Nephron progenitor cell (in vitro differentiated cells): ENCODE measurements around the gene CENPX.

Experiments used
- DNase-seq: peaks from one replicate; pipeline ENCODE4 v3.0.0; 2021
- H3K27ac Mint-ChIP-seq: 2 replicates; pipeline ENCODE4 v1.8.0; 2021; ENCODE audit warnings: mild to moderate bottlenecking, moderate library complexity, mixed read lengths
- H3K27me3 Mint-ChIP-seq: 2 replicates; pipeline ENCODE4 v1.8.0; 2021; ENCODE audit warnings: mild to moderate bottlenecking, low read depth, mixed read lengths; ENCODE audit not compliant: poor library complexity
- H3K36me3 Mint-ChIP-seq: 2 replicates; pipeline ENCODE4 v1.8.0; 2021; ENCODE audit warnings: low read depth, mixed read lengths
- H3K4me1 Mint-ChIP-seq: 2 replicates; pipeline ENCODE4 v1.8.0; 2021; ENCODE audit warnings: mixed read lengths
- H3K4me3 Mint-ChIP-seq: 2 replicates; pipeline ENCODE4 v1.8.0; 2021; ENCODE audit warnings: mild to moderate bottlenecking, moderate library complexity, mixed read lengths
- H3K9me3 Mint-ChIP-seq: 2 replicates; pipeline ENCODE4 v1.8.0; 2021; ENCODE audit warnings: mild to moderate bottlenecking, moderate library complexity, mixed read lengths
- TF ChIP-seq, protein P1 (sequence below): fragments of 200-600 bp; sonication (generic); IDR thresholded peaks from 2 replicates; pipeline ENCODE4 v1.5.0; 2021; ENCODE audit warnings: antibody characterized with exemption

CENPX gene

GRCh38 chr17:82063424-82064415 lies 41.0 kb upstream of the CENPX start:
- H3K9me3 Mint-ChIP-seq: no peaks in the 10 kb centered on the region
- peaks cover 4% of the 10 kb centered on the region for H3K4me1 Mint-ChIP-seq
- peaks cover 3% of the 10 kb centered on the region for H3K27me3 Mint-ChIP-seq
- TF ChIP-seq, protein P1, sequence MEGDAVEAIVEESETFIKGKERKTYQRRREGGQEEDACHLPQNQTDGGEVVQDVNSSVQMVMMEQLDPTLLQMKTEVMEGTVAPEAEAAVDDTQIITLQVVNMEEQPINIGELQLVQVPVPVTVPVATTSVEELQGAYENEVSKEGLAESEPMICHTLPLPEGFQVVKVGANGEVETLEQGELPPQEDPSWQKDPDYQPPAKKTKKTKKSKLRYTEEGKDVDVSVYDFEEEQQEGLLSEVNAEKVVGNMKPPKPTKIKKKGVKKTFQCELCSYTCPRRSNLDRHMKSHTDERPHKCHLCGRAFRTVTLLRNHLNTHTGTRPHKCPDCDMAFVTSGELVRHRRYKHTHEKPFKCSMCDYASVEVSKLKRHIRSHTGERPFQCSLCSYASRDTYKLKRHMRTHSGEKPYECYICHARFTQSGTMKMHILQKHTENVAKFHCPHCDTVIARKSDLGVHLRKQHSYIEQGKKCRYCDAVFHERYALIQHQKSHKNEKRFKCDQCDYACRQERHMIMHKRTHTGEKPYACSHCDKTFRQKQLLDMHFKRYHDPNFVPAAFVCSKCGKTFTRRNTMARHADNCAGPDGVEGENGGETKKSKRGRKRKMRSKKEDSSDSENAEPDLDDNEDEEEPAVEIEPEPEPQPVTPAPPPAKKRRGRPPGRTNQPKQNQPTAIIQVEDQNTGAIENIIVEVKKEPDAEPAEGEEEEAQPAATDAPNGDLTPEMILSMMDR: no peak
- DNase-seq: no peak
- no peak overlapping the region for H3K27ac Mint-ChIP-seq
- H3K36me3 Mint-ChIP-seq: no peaks in the 10 kb centered on the region
- peak overlapping the region; percentile 76 for H3K4me3 Mint-ChIP-seq

DNA sequence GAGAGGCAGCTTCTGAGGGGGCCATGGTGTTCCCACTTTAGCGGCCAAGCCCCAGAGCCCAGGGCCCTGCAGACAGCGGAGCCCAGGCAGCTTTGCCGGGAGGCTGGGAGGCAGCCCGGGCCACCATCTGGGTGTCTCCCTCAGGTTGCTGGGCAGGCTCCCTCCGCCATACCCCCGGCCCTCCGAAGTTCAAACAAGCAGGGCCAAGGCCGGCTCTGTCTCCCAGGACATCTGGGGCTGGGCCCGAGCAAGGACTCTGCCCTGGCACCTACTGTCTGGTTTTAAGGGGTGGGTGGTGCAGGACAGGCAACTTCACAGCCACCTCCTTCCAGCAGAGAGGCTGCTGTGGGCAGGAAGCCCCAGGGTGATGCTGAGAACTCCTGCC lies 40.3 kb upstream of the CENPX start:
- no peaks in the 10 kb centered on the region for H3K9me3 Mint-ChIP-seq
- no peak overlapping the region for H3K4me3 Mint-ChIP-seq
- H3K27ac Mint-ChIP-seq: no peak overlapping the region
- no peak for DNase-seq
- no peaks in the 10 kb centered on the region for H3K27me3 Mint-ChIP-seq
- TF ChIP-seq, protein P1: no peak
- H3K36me3 Mint-ChIP-seq: no peaks in the 10 kb centered on the region
- H3K4me1 Mint-ChIP-seq: peaks cover 4% of the 10 kb centered on the region

- no peaks in the 10 kb centered on the region for H3K9me3 Mint-ChIP-seq
- H3K27me3 Mint-ChIP-seq: no peaks in the 10 kb centered on the region
- H3K4me3 Mint-ChIP-seq: no peak overlapping the region
- TF ChIP-seq, protein P1: no peak
- no peak overlapping the region for H3K27ac Mint-ChIP-seq
- no peak for DNase-seq
- H3K36me3 Mint-ChIP-seq: no peaks in the 10 kb centered on the region
- H3K4me1 Mint-ChIP-seq: peaks cover 4% of the 10 kb centered on the region
Measured at GRCh38 chr17:82062076-82062983, 39.7 kb upstream of the CENPX start.

DNA sequence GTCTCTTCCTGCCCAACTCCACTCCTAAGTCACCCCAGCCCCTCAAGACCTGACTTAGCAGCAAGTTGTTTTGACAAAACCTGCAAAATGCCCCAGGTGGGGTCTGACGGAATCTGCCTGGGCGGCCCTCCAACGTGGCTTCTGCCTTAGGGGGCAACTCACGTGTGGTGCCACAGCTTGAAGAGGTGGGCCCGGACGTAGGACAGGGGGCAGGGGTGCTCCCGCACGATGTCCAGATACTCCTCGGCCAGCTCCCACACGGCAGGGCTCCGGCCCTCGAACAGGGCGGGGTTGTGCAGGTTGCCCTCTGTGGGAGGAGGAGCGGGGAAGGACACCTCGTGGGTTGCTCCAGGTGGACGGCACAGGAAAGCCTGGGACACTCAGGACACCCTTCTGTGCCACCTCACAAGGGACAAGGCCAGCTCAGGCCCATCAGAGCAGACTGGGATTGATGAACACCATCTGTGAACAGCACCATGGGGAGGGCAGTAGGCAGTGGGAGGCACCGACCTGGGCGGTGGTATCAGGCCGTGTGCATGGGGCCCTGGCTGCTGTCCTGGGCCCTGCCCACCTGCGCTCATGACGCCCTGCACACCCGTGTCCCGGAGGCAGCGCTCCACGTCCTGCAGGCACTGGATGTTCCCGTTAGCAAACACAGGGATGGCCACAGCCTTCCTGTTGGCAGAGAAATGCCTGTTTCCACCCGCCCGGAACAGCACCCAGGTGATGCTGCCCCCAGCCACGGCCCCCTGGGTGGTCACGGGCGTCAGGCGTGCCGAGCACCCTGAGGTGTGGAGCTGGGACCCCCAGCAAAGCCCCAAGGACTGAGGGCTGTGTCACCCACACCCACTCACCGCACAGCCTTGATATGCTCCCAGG lies 38.6 kb upstream of the CENPX start:
- TF ChIP-seq, protein P1: no peak
- H3K27ac Mint-ChIP-seq: no peak overlapping the region
- no peaks in the 10 kb centered on the region for H3K36me3 Mint-ChIP-seq
- no peaks in the 10 kb centered on the region for H3K9me3 Mint-ChIP-seq
- no peak for DNase-seq
- H3K27me3 Mint-ChIP-seq: no peaks in the 10 kb centered on the region
- H3K4me1 Mint-ChIP-seq: peaks cover 3% of the 10 kb centered on the region
- no peak overlapping the region for H3K4me3 Mint-ChIP-seq

GRCh38 chr17:82060614-82061013 lies 37.9 kb upstream of the CENPX start:
- Mint-ChIP-seq H3K4me3 (no peak overlapping the region), H3K27ac (no peak overlapping the region), H3K4me1 (no peaks in the 10 kb centered on the region), H3K27me3 (no peaks in the 10 kb centered on the region), H3K9me3 (no peaks in the 10 kb centered on the region), H3K36me3 (no peaks in the 10 kb centered on the region)
- TF ChIP-seq, protein P1: no peak
- DNase-seq: no peak
